ENCODE measurements around the gene PHLPP1. TPM values are rescaled to one million over a fixed set of nuclear protein-coding genes. Genes with fewer than 3 reads are reported as not detected.

Gene PHLPP1
- total RNA-seq, 1 donor from 2014 or later = 18.0 TPM

GRCh38 chr18:62766266-62766665, 50.9 kb downstream of the PHLPP1 start:
- Mint-ChIP-seq H3K9me3 (ENCODE audit: low read depth) (no peaks in the 10 kb centered on the region), H3K4me1 (ENCODE audit: low read depth) (peaks cover 6% of the 10 kb centered on the region), H3K4me3 (ENCODE audit: low read depth) (no peak overlapping the region), H3K27ac (peak overlapping the region; percentile 54), H3K36me3 (ENCODE audit: insufficient read depth) (no peaks in the 10 kb centered on the region), H3K27me3 (no peaks in the 10 kb centered on the region)
- TF ChIP-seq CTCF (IDR thresholded peaks at IDR 0.05; ENCODE audit: unreplicated experiment) = no peak
- DNase-seq (ENCODE audit: low spot score, unreplicated experiment) = no peak

GRCh38 chr18:62767321-62767720, 52.0 kb downstream of the PHLPP1 start:
- Mint-ChIP-seq H3K27me3 (no peaks in the 10 kb centered on the region), H3K4me3 (ENCODE audit: low read depth) (no peak overlapping the region), H3K36me3 (ENCODE audit: insufficient read depth) (no peaks in the 10 kb centered on the region), H3K4me1 (ENCODE audit: low read depth) (peaks cover 6% of the 10 kb centered on the region), H3K27ac (no peak overlapping the region), H3K9me3 (ENCODE audit: low read depth) (no peaks in the 10 kb centered on the region)
- no peak for TF ChIP-seq CTCF (IDR thresholded peaks at IDR 0.05; ENCODE audit: unreplicated experiment)
- DNase-seq (ENCODE audit: low spot score, unreplicated experiment) = no peak

GRCh38 chr18:62767836-62768557, 52.7 kb downstream of the PHLPP1 start:
- H3K4me3 Mint-ChIP-seq (ENCODE audit: low read depth) = no peak overlapping the region
- TF ChIP-seq CTCF (IDR thresholded peaks at IDR 0.05; ENCODE audit: unreplicated experiment) = no peak
- no peak overlapping the region for H3K27ac Mint-ChIP-seq
- H3K9me3 Mint-ChIP-seq (ENCODE audit: low read depth) = no peaks in the 10 kb centered on the region
- no peak for DNase-seq (ENCODE audit: low spot score, unreplicated experiment)
- H3K27me3 Mint-ChIP-seq = no peaks in the 10 kb centered on the region
- H3K36me3 Mint-ChIP-seq (ENCODE audit: insufficient read depth) = no peaks in the 10 kb centered on the region
- H3K4me1 Mint-ChIP-seq (ENCODE audit: low read depth) = peaks cover 5% of the 10 kb centered on the region

- no peaks in the 10 kb centered on the region for H3K27me3 Mint-ChIP-seq
- no peak overlapping the region for H3K27ac Mint-ChIP-seq
- H3K4me1 Mint-ChIP-seq (ENCODE audit: low read depth) = peaks cover 6% of the 10 kb centered on the region
- DNase-seq (ENCODE audit: low spot score, unreplicated experiment) = no peak
- H3K36me3 Mint-ChIP-seq (ENCODE audit: insufficient read depth) = no peaks in the 10 kb centered on the region
- no peaks in the 10 kb centered on the region for H3K9me3 Mint-ChIP-seq (ENCODE audit: low read depth)
- TF ChIP-seq CTCF (IDR thresholded peaks at IDR 0.05; ENCODE audit: unreplicated experiment) = no peak
- H3K4me3 Mint-ChIP-seq (ENCODE audit: low read depth) = no peak overlapping the region
Observed at GRCh38 chr18:62768558-62768943, 53.2 kb downstream of the PHLPP1 start.

GRCh38 chr18:62769216-62769615, 53.9 kb downstream of the PHLPP1 start:
- no peak for TF ChIP-seq CTCF (IDR thresholded peaks at IDR 0.05; ENCODE audit: unreplicated experiment)
- DNase-seq (ENCODE audit: low spot score, unreplicated experiment) = no peak
- H3K4me3 Mint-ChIP-seq (ENCODE audit: low read depth) = no peak overlapping the region
- H3K27me3 Mint-ChIP-seq = no peaks in the 10 kb centered on the region
- H3K36me3 Mint-ChIP-seq (ENCODE audit: insufficient read depth) = peaks cover 2% of the 10 kb centered on the region
- no peak overlapping the region for H3K27ac Mint-ChIP-seq
- no peaks in the 10 kb centered on the region for H3K9me3 Mint-ChIP-seq (ENCODE audit: low read depth)
- H3K4me1 Mint-ChIP-seq (ENCODE audit: low read depth) = peaks cover 6% of the 10 kb centered on the region
